ENCODE results near the gene CABYR. TPM values are rescaled to one million over a fixed set of nuclear protein-coding genes. Genes with fewer than 3 reads are reported as not detected.
"Not testable (repeated sequence)": the region's sequence is repeated elsewhere in the genome, so short reads cannot be mapped to it uniquely, and the experiment has no call there.

CABYR gene
- total RNA-seq, 1 donor from 2014 or later: 0.49 TPM

DNA sequence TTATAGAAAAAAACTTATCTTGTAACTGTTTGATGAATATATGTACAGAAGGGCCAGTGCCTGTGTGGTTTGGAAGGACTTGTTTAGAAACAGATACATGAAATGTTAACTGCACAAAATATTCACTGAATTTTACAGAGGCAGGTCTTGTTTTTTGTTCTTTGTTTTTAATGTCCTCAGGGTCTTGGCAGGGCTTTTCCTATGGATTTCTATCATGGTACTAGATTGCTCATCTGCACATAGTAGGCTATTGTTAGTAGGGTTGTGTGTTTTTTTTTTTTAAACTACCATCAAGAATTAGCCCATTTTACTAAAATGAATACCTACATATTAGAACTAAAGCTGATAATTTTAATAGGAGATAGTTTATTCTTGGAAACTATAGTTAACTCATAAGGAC, 3.5 kb downstream of the CABYR start:
- no peaks in the 10 kb centered on the region for H3K9me3 Mint-ChIP-seq
- no peak overlapping the region for H3K4me3 Mint-ChIP-seq
- intact Hi-C loops (cut with micrococcal nuclease): no loop called here
- H3K27ac Mint-ChIP-seq: no peak overlapping the region
- H3K27me3 Mint-ChIP-seq (ENCODE audit: insufficient read depth): peaks cover 37% of the 10 kb centered on the region
- peaks cover 15% of the 10 kb centered on the region for H3K4me1 Mint-ChIP-seq (ENCODE audit: low read depth)
- peaks cover 2% of the 10 kb centered on the region for H3K36me3 Mint-ChIP-seq (ENCODE audit: low read depth)
- no peak for DNase-seq (ENCODE audit: low spot score)

DNA sequence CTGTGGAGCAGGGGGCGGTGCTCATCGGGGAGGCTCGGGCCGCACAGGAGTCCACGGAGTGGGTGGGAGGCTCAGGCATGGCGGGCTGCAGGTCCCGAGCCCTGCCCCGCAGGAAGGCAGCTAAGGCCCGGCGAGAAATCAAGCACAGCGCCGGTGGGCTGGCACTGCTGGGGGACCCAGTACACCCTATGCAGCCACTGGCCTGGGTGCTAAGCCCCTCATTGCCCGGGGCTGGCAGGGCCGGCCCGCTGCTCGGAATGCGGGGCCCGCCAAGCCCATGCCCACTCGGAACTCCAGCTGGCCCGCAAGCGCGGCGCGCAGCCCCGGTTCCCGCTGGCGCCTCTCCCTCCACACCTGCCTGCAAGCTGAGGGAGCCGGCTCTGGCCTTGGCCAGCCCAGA, 10.7 kb downstream of the CABYR start:
- H3K36me3 Mint-ChIP-seq (ENCODE audit: low read depth); intact Hi-C loops (cut with micrococcal nuclease); DNase-seq (ENCODE audit: low spot score); H3K4me1 Mint-ChIP-seq (ENCODE audit: low read depth); H3K9me3 Mint-ChIP-seq; H3K4me3 Mint-ChIP-seq; H3K27ac Mint-ChIP-seq: not testable (repeated sequence)
- H3K27me3 Mint-ChIP-seq (ENCODE audit: insufficient read depth): peaks cover 16% of the 10 kb centered on the region

DNA sequence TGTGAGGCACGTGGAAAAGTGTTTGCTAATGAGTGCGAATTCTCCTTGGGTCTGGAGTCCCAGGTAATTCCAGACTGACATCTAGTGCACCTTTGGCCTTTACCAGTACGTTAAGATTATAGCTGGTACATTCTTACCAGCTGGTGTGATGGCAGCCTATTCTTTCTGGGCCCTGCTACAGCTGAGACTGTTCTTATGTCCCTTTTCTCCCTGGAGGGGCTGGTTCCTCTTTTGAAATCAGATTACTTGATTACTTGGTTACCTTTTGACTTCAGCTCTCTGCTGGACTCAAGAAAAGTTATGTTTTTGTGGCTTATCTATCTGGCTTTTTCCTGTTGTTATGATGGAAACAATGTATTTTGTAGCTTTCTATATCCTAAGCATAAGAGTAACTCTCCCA, 14.5 kb downstream of the CABYR start:
- intact Hi-C loops (cut with micrococcal nuclease): no loop called here
- Mint-ChIP-seq H3K4me1 (ENCODE audit: low read depth) (no peaks in the 10 kb centered on the region), H3K36me3 (ENCODE audit: low read depth) (no peaks in the 10 kb centered on the region), H3K27ac (no peak overlapping the region), H3K4me3 (no peak overlapping the region), H3K27me3 (ENCODE audit: insufficient read depth) (peaks cover 3% of the 10 kb centered on the region), H3K9me3 (no peaks in the 10 kb centered on the region)
- DNase-seq (ENCODE audit: low spot score): no peak

DNA sequence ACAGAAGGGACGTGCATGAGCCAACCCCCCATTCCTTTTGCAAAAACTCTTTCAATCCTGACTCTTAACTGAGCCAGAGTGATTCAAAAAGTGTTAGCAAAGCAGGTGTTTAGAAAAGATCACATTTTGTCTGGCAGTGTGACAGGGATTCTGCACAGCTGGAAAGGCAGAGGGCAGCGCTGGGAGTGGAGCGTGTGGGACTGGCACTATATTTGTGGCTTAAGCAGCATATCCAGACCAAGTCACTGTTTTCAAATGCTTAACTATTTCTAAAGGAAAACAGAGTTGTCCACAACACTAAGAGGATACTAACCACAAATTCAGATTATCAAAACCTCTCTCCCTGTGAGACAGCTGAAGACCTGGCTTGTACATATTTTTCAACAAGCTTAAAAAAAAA, 19.0 kb downstream of the CABYR start:
- no peaks in the 10 kb centered on the region for H3K36me3 Mint-ChIP-seq (ENCODE audit: low read depth)
- no peak for DNase-seq (ENCODE audit: low spot score)
- no peak overlapping the region for H3K4me3 Mint-ChIP-seq
- H3K9me3 Mint-ChIP-seq: no peaks in the 10 kb centered on the region
- intact Hi-C loops (cut with micrococcal nuclease): no loop called here
- peaks cover 3% of the 10 kb centered on the region for H3K27me3 Mint-ChIP-seq (ENCODE audit: insufficient read depth)
- no peaks in the 10 kb centered on the region for H3K4me1 Mint-ChIP-seq (ENCODE audit: low read depth)
- no peak overlapping the region for H3K27ac Mint-ChIP-seq

DNA sequence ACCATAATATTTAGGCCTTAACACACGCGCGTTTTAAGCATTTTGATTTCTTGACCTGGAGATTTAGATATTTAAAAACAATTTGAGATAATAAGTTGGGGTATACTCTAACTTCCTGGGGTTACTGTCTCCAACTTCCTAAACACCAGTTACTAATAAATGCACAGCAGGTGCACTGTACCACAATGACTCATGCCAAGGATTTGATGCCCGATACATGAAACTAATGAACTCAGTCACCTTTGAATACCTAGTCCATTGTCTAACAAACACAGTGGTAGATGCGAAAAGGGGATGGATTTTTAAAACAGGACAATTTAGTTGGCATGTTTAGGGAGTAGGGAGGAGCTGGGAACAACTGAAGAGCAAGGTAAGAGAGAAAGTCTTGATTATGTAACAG, 21.2 kb downstream of the CABYR start:
- H3K9me3 Mint-ChIP-seq: no peaks in the 10 kb centered on the region
- H3K4me3 Mint-ChIP-seq: no peak overlapping the region
- peaks cover 3% of the 10 kb centered on the region for H3K27me3 Mint-ChIP-seq (ENCODE audit: insufficient read depth)
- DNase-seq (ENCODE audit: low spot score): no peak
- intact Hi-C loops (cut with micrococcal nuclease): no loop called here
- no peak overlapping the region for H3K27ac Mint-ChIP-seq
- H3K4me1 Mint-ChIP-seq (ENCODE audit: low read depth): no peaks in the 10 kb centered on the region
- H3K36me3 Mint-ChIP-seq (ENCODE audit: low read depth): no peaks in the 10 kb centered on the region

DNA sequence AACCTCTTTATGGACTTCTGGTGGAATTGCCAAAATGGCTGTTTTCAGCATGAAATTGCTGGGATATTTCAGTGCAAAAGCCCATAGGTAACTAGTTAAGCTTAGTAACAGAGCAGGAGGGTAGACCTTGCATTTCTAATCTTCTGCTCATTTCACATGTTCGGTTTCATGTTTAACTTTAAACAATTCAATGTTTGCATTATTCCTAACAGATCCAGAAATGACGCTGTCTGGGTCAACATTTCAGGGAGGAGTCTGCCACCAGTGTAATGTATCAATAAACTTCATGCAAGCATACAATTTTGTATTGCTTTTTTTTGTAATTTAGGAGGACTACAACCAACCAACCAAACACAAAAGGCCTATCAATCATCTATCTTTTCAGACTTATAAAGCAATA, 22.4 kb downstream of the CABYR start:
- no peak for DNase-seq (ENCODE audit: low spot score)
- H3K4me3 Mint-ChIP-seq: no peak overlapping the region
- H3K27ac Mint-ChIP-seq: no peak overlapping the region
- no peaks in the 10 kb centered on the region for H3K9me3 Mint-ChIP-seq
- intact Hi-C loops (cut with micrococcal nuclease): no loop called here
- H3K27me3 Mint-ChIP-seq (ENCODE audit: insufficient read depth): peaks cover 4% of the 10 kb centered on the region
- no peaks in the 10 kb centered on the region for H3K36me3 Mint-ChIP-seq (ENCODE audit: low read depth)
- H3K4me1 Mint-ChIP-seq (ENCODE audit: low read depth): no peaks in the 10 kb centered on the region

DNA sequence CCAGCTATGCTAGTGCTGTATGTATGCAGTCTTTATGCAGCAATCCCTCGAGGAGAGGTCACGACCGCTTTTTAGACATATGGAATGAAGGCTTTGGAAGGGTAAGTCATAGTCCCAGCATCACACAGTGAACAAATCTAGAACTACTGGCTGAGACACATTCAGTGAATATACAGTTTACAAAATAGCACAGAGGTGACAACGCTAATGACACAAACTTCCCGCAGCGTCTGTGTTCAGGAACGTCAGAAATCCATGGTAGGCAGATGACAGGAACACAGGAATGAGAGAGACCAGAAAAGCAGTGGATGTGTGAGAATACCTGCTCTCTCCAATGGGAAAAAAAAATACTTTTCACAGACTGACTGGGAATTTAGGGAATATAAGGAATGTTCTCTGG, 29.6 kb downstream of the CABYR start:
- Mint-ChIP-seq H3K27me3 (ENCODE audit: insufficient read depth) (peaks cover 5% of the 10 kb centered on the region), H3K36me3 (ENCODE audit: low read depth) (no peaks in the 10 kb centered on the region), H3K27ac (no peak overlapping the region), H3K4me3 (no peak overlapping the region), H3K9me3 (no peaks in the 10 kb centered on the region), H3K4me1 (ENCODE audit: low read depth) (peaks cover 4% of the 10 kb centered on the region)
- DNase-seq (ENCODE audit: low spot score): no peak
- intact Hi-C loops (cut with micrococcal nuclease): no loop called here

DNA sequence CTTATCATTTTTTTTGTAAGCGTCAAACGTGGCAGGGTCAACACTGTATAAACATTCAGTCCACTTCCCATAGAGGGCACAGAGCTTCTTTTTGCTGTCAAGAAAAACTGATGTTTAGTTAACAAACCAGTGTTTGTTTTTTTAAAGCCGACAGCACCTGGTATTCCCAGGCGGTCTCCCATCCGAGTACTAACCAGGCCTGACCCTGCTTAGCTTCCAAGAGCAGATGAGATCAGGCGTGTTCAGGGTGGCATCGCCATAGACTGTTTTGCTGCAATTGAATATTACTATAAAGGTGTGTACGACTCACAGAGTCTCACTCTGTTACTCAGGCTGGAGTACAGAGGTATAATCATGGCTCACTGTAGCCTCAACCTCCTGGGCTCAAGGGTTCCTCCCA, 31.5 kb downstream of the CABYR start:
- intact Hi-C loops (cut with micrococcal nuclease): loop anchor here (5.0 to 10.0 kb wide), 2 partner anchors 153 to 244 kb away; no protein-coding TSS in a partner anchor
- DNase-seq (ENCODE audit: low spot score): no peak
- H3K36me3 Mint-ChIP-seq (ENCODE audit: low read depth): peaks cover 2% of the 10 kb centered on the region
- H3K27me3 Mint-ChIP-seq (ENCODE audit: insufficient read depth): peaks cover 3% of the 10 kb centered on the region
- peaks cover 3% of the 10 kb centered on the region for H3K9me3 Mint-ChIP-seq
- H3K27ac Mint-ChIP-seq: no peak overlapping the region
- peaks cover 10% of the 10 kb centered on the region for H3K4me1 Mint-ChIP-seq (ENCODE audit: low read depth)
- no peak overlapping the region for H3K4me3 Mint-ChIP-seq

DNA sequence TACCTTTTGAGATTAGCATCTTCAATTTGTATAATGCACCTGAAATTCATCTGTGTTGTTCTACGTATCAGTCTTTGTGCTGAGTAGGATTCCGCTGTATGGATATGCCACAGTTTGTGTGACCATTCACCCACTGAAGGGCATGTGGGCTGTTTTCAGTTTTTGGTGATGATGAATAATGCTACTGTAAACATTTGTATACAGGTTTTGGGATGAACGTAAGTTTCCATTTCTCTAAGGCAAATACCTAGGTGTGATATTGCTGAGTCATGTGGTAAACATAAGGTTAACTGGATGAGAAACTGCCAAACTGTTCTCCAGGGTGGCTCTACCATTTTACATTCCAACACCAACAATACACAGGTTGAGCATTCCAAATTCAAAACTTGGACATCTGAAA, 35.1 kb downstream of the CABYR start:
- H3K9me3 Mint-ChIP-seq: peaks cover 3% of the 10 kb centered on the region
- peak overlapping the region; percentile 37 for H3K27ac Mint-ChIP-seq
- no peaks in the 10 kb centered on the region for H3K27me3 Mint-ChIP-seq (ENCODE audit: insufficient read depth)
- no peak overlapping the region for H3K4me3 Mint-ChIP-seq
- intact Hi-C loops (cut with micrococcal nuclease): loop anchor here (2.0 to 10.0 kb wide), 3 partner anchors 35 to 241 kb away; partner anchors contain the start of gene CABYR
- H3K4me1 Mint-ChIP-seq (ENCODE audit: low read depth): peaks cover 10% of the 10 kb centered on the region
- H3K36me3 Mint-ChIP-seq (ENCODE audit: low read depth): peaks cover 2% of the 10 kb centered on the region
- DNase-seq (ENCODE audit: low spot score): no peak

DNA sequence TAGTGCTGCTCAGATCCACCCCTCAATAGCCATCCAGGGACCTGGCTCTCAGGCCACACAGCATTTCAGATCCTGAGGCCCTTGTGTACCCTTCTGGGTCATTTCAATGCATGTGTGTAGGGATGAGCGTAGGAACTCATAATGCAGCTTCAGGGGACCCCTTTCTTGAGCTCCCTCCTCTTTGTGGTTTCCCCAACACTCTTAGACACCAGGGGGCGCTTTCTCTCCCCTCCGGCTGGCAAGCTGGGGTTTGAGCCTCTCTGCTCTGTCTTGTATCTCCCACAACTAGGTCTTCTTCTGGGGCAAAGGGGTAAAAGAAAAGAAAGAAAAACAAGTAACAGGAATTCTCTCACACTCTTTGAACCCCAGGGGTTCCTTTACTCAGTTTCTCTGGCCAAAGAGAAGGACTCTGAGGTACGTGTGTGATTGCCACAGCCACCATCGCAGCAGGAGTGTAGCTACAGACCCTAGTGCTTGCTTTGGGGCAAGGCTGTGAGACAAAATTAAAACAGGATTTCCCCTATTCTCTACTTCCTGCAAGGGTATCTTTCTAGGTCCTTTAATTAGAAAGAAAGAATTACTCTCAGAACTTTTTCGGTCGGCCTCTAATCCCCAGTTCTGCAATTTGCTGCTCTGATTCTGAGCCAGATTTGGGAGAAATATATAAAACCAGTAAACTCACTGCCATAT, 38.0 kb downstream of the CABYR start:
- peaks cover 2% of the 10 kb centered on the region for H3K36me3 Mint-ChIP-seq (ENCODE audit: low read depth)
- H3K4me1 Mint-ChIP-seq (ENCODE audit: low read depth): peaks cover 10% of the 10 kb centered on the region
- no peak overlapping the region for H3K4me3 Mint-ChIP-seq
- intact Hi-C loops (cut with micrococcal nuclease): loop anchor here (5.0 to 10.0 kb wide), 2 partner anchors 238 to 310 kb away; no protein-coding TSS in a partner anchor
- no peak overlapping the region for H3K27ac Mint-ChIP-seq
- peaks cover 3% of the 10 kb centered on the region for H3K9me3 Mint-ChIP-seq
- DNase-seq (ENCODE audit: low spot score): no peak
- H3K27me3 Mint-ChIP-seq (ENCODE audit: insufficient read depth): no peaks in the 10 kb centered on the region

DNA sequence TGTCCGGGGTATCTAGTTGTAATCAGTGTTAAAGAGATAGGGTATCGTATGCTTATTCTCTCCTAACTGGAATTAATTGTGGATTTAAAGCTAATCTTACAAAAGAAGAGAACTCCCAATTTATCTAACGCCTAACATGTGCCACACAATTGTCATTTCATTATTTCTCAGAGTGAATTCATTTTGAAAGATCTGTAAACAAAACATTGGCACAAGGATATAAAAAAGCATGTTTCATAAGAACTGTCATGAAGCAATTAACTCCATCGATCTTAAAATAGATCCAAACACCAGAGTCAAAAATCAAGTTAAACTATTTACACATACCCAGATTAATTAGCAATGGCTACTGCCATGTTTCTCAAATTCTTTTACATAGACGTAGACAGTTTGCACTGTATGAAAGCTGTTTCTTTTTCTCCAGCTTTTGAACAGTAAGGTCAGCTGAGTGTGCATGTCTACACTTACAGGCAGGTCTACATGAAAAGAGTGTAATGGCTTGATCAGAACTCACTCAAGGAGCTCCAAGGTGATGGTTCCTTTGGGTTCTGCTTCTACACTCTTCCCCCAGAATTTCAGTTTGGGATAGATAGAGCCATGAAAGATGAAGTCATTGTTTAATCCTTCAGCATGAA, 38.8 kb downstream of the CABYR start:
- intact Hi-C loops (cut with micrococcal nuclease): loop anchor here (5.0 to 10.0 kb wide), 2 partner anchors 237 to 310 kb away; no protein-coding TSS in a partner anchor
- Mint-ChIP-seq H3K4me3 (no peak overlapping the region), H3K27ac (no peak overlapping the region), H3K4me1 (ENCODE audit: low read depth) (peaks cover 10% of the 10 kb centered on the region), H3K9me3 (peaks cover 3% of the 10 kb centered on the region), H3K27me3 (ENCODE audit: insufficient read depth) (no peaks in the 10 kb centered on the region), H3K36me3 (ENCODE audit: low read depth) (peaks cover 2% of the 10 kb centered on the region)
- no peak for DNase-seq (ENCODE audit: low spot score)

DNA sequence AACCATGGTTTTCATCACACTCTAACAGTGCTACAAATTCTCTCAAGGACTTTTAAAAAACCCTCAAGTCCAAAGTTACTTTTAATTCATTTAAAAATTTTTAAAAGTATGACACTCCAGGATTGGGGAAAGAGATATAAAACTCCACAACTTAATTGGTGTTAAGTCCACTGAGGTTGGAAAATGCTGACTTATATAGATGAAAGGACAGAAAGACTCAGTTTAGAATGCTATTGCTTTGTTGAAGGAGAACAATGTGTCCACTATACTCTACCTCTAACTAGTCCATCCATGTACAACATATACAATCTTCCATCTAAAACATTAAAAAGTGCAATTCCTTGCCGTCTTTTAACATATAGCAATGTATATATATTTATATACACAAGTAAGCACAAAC, 41.2 kb downstream of the CABYR start:
- no peaks in the 10 kb centered on the region for H3K4me1 Mint-ChIP-seq (ENCODE audit: low read depth)
- H3K27ac Mint-ChIP-seq: no peak overlapping the region
- no peaks in the 10 kb centered on the region for H3K36me3 Mint-ChIP-seq (ENCODE audit: low read depth)
- intact Hi-C loops (cut with micrococcal nuclease): no loop called here
- DNase-seq (ENCODE audit: low spot score): no peak
- H3K27me3 Mint-ChIP-seq (ENCODE audit: insufficient read depth): no peaks in the 10 kb centered on the region
- H3K9me3 Mint-ChIP-seq: no peaks in the 10 kb centered on the region
- H3K4me3 Mint-ChIP-seq: no peak overlapping the region

DNA sequence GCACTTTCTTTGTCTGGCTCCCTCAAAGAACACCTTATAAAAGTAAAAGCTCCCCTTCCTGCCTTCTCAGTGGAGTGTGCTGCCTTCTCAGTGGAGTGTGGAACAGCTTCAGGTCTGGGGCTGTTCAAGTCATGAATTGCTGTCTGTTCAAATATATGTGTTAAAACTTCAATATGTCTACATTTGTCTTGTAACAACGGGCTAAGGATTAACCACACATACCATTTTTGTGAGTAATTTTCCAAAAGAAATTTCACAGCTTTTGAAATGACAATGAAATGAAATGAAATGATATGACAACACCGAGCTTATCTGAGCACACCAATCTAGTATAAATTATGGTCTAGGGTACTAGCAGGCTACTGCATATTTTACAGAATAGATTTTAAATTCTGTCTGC, 42.9 kb downstream of the CABYR start:
- no peaks in the 10 kb centered on the region for H3K4me1 Mint-ChIP-seq (ENCODE audit: low read depth)
- no peak for DNase-seq (ENCODE audit: low spot score)
- H3K27me3 Mint-ChIP-seq (ENCODE audit: insufficient read depth): no peaks in the 10 kb centered on the region
- no peak overlapping the region for H3K4me3 Mint-ChIP-seq
- H3K27ac Mint-ChIP-seq: no peak overlapping the region
- intact Hi-C loops (cut with micrococcal nuclease): no loop called here
- H3K36me3 Mint-ChIP-seq (ENCODE audit: low read depth): no peaks in the 10 kb centered on the region
- no peaks in the 10 kb centered on the region for H3K9me3 Mint-ChIP-seq

Data from activated T-helper 1 cell treated with anti-CD3 and anti-CD28 coated beads, Interleukin-12 subunit alpha, Interleukin-12 subunit beta, Interleukin-2, Interleukin-4 antibody, amounts not matched to agents 30 ng/mL and 10 ng/mL and 1 ng/mL, durations not matched to agents 14 hours and 24 hours and 36 hours (primary cell).